OCI-LY1 (cell line): ENCODE results near the gene ZNF132.

ENCODE experiments used
- H2AFZ ChIP-seq: fragments of 200-600 bp; sonication (generic), shearing (Covaris generic); 2 replicates; pipeline ENCODE4 v1.6.0; 2014; ENCODE audit warnings: antibody characterized with exemption, mild to moderate bottlenecking, low read length
- H3F3A ChIP-seq: fragments of 200-600 bp; sonication (generic), shearing (Covaris generic); 2 replicates; pipeline ENCODE4 v1.6.0; 2014; ENCODE audit warnings: mild to moderate bottlenecking, antibody characterized with exemption, low read length, moderate library complexity; ENCODE audit not compliant: insufficient read depth
- H3K27ac ChIP-seq: fragments of 200-600 bp; sonication (generic); 2 replicates; pipeline ENCODE4 v1.5.1; 2014; ENCODE audit warnings: low read length, mixed run types, mild to moderate bottlenecking, low read depth; ENCODE audit not compliant: poor library complexity, severe bottlenecking
- H3K27me3 ChIP-seq: fragments of 200-600 bp; sonication (generic); 2 replicates; pipeline ENCODE4 v1.6.0; 2014; ENCODE audit warnings: antibody characterized with exemption, mild to moderate bottlenecking, low read length, moderate library complexity; ENCODE audit not compliant: insufficient read depth
- H3K36me3 ChIP-seq: fragments of 200-600 bp; sonication (generic); 2 replicates; pipeline ENCODE4 v1.6.1; 2014; ENCODE audit warnings: mild to moderate bottlenecking, antibody characterized with exemption, low read length, moderate library complexity, mixed read lengths; ENCODE audit not compliant: insufficient read depth
- H3K4me1 ChIP-seq: fragments of 200-600 bp; sonication (generic); 2 replicates; pipeline ENCODE4 v1.5.1; 2014; ENCODE audit warnings: mild to moderate bottlenecking, low read length, moderate library complexity; ENCODE audit not compliant: insufficient read depth, severe bottlenecking
- H3K4me2 ChIP-seq: fragments of 200-600 bp; sonication (generic), shearing (Covaris generic); 2 replicates; pipeline ENCODE4 v1.6.1; 2014; ENCODE audit warnings: low read length
- H3K4me3 ChIP-seq: fragments of 200-600 bp; sonication (generic); 2 replicates; pipeline ENCODE4 v1.5.1; 2014; ENCODE audit warnings: low read length, low read depth, mild to moderate bottlenecking, mixed read lengths; ENCODE audit not compliant: poor library complexity, severe bottlenecking
- H3K79me2 ChIP-seq: fragments of 200-600 bp; shearing (Covaris generic); 2 replicates; pipeline ENCODE4 v1.6.1; 2016; ENCODE audit warnings: mixed run types, low read length, mixed read lengths; ENCODE audit not compliant: insufficient read depth
- H3K9ac ChIP-seq: fragments of 200-600 bp; sonication (generic), shearing (Covaris generic); 2 replicates; pipeline ENCODE4 v1.6.1; 2014; ENCODE audit warnings: mild to moderate bottlenecking, low read length, mixed read lengths
- H3K9me2 ChIP-seq: fragments of 200-600 bp; sonication (generic), shearing (Covaris generic); 2 replicates; pipeline ENCODE4 v1.6.1; 2014; ENCODE audit warnings: low read depth, mild to moderate bottlenecking, low read length, mixed read lengths
- H3K9me3 ChIP-seq: fragments of 200-600 bp; shearing (Covaris generic); 2 replicates; pipeline ENCODE4 v1.6.1; 2014; ENCODE audit warnings: low read length, mixed read lengths
- H4K20me1 ChIP-seq: fragments of 200-600 bp; sonication (generic), shearing (Covaris generic); 2 replicates; pipeline ENCODE4 v1.6.0; 2016; ENCODE audit warnings: mild to moderate bottlenecking, low read length; ENCODE audit not compliant: insufficient read depth
- EZH2 ChIP-seq: fragments of 200-600 bp; sonication (generic), shearing (Covaris generic); IDR thresholded peaks from 2 replicates; pipeline ENCODE4 v1.8.0; 2017; ENCODE audit warnings: borderline replicate concordance, mixed run types, mild to moderate bottlenecking, antibody characterized with exemption, low read length, moderate library complexity, mixed read lengths
- TF ChIP-seq, protein P1 (sequence below): fragments of 200-600 bp; sonication (generic), shearing (Covaris generic); IDR thresholded peaks from 2 replicates; pipeline ENCODE4 v1.5.1; 2017; ENCODE audit warnings: mild to moderate bottlenecking, antibody characterized with exemption, low read length, moderate library complexity, mixed read lengths

Gene ZNF132

DNA sequence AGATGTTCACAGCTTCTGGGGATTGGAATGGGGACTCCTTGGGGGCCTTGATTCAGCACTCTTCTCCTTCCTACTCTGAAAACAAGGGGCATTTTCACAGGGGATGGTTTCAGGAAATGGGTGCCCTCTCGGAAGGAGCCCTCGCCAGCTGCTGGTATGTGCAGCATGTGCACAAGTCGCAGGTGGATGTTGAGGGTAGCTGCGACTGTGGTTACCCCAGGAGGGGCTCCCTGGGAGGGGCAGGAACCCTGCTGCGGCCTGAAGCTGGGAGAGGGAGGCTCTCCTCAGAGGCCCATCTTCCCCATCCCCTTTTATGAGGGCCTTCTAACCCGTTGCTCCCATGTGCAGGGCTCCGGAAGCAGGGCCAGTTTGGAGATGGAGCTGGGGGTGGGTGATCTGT lies 42.4 kb upstream of the ZNF132 start:
- Histone ChIP-seq H3K9ac (no peak overlapping the region), H4K20me1 (no peaks in the 10 kb centered on the region), H3K4me2 (no peak overlapping the region), H3K4me1 (no peaks in the 10 kb centered on the region), H3K9me2 (no peaks in the 10 kb centered on the region), H3K36me3 (no peaks in the 10 kb centered on the region), H3F3A (no peaks in the 10 kb centered on the region), H3K27me3 (no peaks in the 10 kb centered on the region), H3K9me3 (no peaks in the 10 kb centered on the region), H2AFZ (no peak overlapping the region), H3K4me3 (no peak overlapping the region), H3K27ac (no peak overlapping the region), H3K79me2 (no peaks in the 10 kb centered on the region)
- TF ChIP-seq EZH2: no peak
- TF ChIP-seq, protein P1, sequence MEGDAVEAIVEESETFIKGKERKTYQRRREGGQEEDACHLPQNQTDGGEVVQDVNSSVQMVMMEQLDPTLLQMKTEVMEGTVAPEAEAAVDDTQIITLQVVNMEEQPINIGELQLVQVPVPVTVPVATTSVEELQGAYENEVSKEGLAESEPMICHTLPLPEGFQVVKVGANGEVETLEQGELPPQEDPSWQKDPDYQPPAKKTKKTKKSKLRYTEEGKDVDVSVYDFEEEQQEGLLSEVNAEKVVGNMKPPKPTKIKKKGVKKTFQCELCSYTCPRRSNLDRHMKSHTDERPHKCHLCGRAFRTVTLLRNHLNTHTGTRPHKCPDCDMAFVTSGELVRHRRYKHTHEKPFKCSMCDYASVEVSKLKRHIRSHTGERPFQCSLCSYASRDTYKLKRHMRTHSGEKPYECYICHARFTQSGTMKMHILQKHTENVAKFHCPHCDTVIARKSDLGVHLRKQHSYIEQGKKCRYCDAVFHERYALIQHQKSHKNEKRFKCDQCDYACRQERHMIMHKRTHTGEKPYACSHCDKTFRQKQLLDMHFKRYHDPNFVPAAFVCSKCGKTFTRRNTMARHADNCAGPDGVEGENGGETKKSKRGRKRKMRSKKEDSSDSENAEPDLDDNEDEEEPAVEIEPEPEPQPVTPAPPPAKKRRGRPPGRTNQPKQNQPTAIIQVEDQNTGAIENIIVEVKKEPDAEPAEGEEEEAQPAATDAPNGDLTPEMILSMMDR: no peak

DNA sequence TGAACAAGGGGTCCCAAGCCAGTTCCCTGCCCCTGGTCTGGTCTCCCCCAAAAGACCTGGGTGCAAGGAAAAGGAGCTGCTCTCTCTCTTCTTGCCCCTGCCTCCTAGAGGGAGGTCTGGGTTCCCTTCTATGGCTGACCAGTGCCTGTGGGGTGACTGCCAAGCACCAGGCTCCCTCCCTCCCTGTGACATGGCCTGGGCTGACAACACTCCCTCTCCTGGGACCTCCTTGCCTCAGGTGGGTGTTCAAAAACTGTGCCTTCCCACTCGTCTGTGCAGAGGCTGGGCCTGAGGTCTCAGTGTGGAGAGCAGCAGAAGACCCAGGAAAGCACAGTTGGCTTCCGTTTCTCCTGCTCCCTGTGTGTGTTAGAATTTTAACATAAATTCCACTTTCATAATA lies 40.9 kb upstream of the ZNF132 start:
- Histone ChIP-seq H3K79me2 (no peaks in the 10 kb centered on the region), H3K9ac (no peak overlapping the region), H3F3A (no peaks in the 10 kb centered on the region), H3K4me3 (no peak overlapping the region), H3K27ac (no peak overlapping the region), H3K27me3 (no peaks in the 10 kb centered on the region), H3K4me1 (peaks cover 9% of the 10 kb centered on the region), H3K4me2 (no peak overlapping the region), H3K36me3 (no peaks in the 10 kb centered on the region), H4K20me1 (no peaks in the 10 kb centered on the region), H3K9me3 (no peaks in the 10 kb centered on the region), H3K9me2 (no peaks in the 10 kb centered on the region), H2AFZ (no peak overlapping the region)
- TF ChIP-seq, protein P1: no peak
- no peak for TF ChIP-seq EZH2

DNA sequence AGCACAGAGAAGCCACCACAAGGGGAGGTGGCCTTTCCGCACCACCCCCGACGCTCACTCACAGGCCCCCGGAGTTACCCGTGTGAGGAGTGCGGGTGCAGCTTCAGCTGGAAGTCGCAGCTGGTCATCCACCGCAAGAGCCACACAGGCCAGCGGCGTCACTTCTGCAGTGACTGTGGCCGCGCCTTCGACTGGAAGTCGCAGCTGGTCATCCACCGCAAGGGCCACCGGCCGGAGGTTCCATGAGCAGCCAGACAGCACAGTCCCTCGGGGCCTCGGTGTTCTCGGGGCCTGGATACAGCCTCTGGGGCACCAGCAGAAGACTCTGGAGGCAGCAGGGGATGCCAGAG lies 40.5 kb upstream of the ZNF132 start:
- no peak overlapping the region for H3K9ac ChIP-seq
- H3K79me2 ChIP-seq: no peaks in the 10 kb centered on the region
- no peaks in the 10 kb centered on the region for H3F3A ChIP-seq
- H3K9me2 ChIP-seq: no peaks in the 10 kb centered on the region
- H3K27ac ChIP-seq: no peak overlapping the region
- H3K36me3 ChIP-seq: no peaks in the 10 kb centered on the region
- no peaks in the 10 kb centered on the region for H3K27me3 ChIP-seq
- H3K4me1 ChIP-seq: peaks cover 9% of the 10 kb centered on the region
- TF ChIP-seq, protein P1: no peak
- no peak for TF ChIP-seq EZH2
- no peak overlapping the region for H3K4me3 ChIP-seq
- H3K4me2 ChIP-seq: no peak overlapping the region
- no peaks in the 10 kb centered on the region for H4K20me1 ChIP-seq
- no peak overlapping the region for H2AFZ ChIP-seq
- H3K9me3 ChIP-seq: no peaks in the 10 kb centered on the region
